ENCODE results near the gene AGRN.

GRCh38 chr1:1089731-1090423, 70.0 kb downstream of the AGRN start:
- no peak for TF ChIP-seq POLR2A (IDR thresholded peaks at IDR 0.05)
- no peak for TF ChIP-seq CTCF (IDR thresholded peaks at IDR 0.05)
